Astrocyte (in vitro differentiated cells and primary cell): ENCODE measurements around the gene ENTPD7. TPM values are rescaled to one million over a fixed set of nuclear protein-coding genes. Genes with fewer than 3 reads are reported as not detected.
"Not testable (repeated sequence)": the region's sequence is repeated elsewhere in the genome, so short reads cannot be mapped to it uniquely, and the experiment has no call there.

Source experiments
- DNase-seq: peaks from one replicate; pipeline ENCODE4 v3.0.0-alpha.2; 2010; ENCODE audit warnings: low read depth
- FAIRE-seq: peaks from 2 replicates; lab custom pipeline; 2011; peaks lifted over from hg19 to GRCh38; lab: Jason Lieb, UNC
- H2AFZ ChIP-seq: 2 replicates; pipeline ENCODE4 v1.6.0; 2012; ENCODE audit warnings: low read depth, low read length, inconsistent platforms
- H3K27ac ChIP-seq: 2 replicates; pipeline ENCODE4 v1.5.1; 2011; ENCODE audit warnings: low read depth, low read length, inconsistent platforms
- H3K27me3 ChIP-seq: 2 replicates; pipeline ENCODE4 v1.6.0; 2011; ENCODE audit warnings: low read length, inconsistent platforms; ENCODE audit not compliant: insufficient read depth
- H3K36me3 ChIP-seq: 2 replicates; pipeline ENCODE4 v1.5.1; 2011; ENCODE audit warnings: low read length, inconsistent platforms; ENCODE audit not compliant: insufficient read depth
- H3K4me1 ChIP-seq: 2 replicates; pipeline ENCODE4 v1.5.1; 2011; ENCODE audit warnings: low read length, inconsistent platforms; ENCODE audit not compliant: insufficient read depth
- H3K4me2 ChIP-seq: 2 replicates; pipeline ENCODE4 v1.6.0; 2012; ENCODE audit warnings: low read length, inconsistent platforms
- H3K4me3 ChIP-seq: 2 replicates; pipeline ENCODE4 v1.5.1; 2011; ENCODE audit warnings: low read depth, mild to moderate bottlenecking, low read length, inconsistent platforms; ENCODE audit not compliant: insufficient read depth
- H3K79me2 ChIP-seq: 2 replicates; pipeline ENCODE4 v1.6.0; 2012; ENCODE audit warnings: mild to moderate bottlenecking, low read length, inconsistent platforms; ENCODE audit not compliant: insufficient read depth
- H3K9ac ChIP-seq: 2 replicates; pipeline ENCODE4 v1.6.0; 2012; ENCODE audit warnings: mild to moderate bottlenecking, low read length, inconsistent platforms
- H3K9me3 ChIP-seq: 2 replicates; pipeline ENCODE4 v1.5.1; 2012; ENCODE audit warnings: low read depth, mild to moderate bottlenecking, low read length, inconsistent platforms; ENCODE audit not compliant: insufficient read depth
- H4K20me1 ChIP-seq: 2 replicates; pipeline ENCODE4 v1.6.0; 2012; ENCODE audit warnings: low read length, inconsistent platforms; ENCODE audit not compliant: insufficient read depth
- H3K27ac Mint-ChIP-seq: one replicate; pipeline ENCODE4 v1.8.0; 2021; ENCODE audit warnings: mild to moderate bottlenecking, mixed read lengths; ENCODE audit not compliant: unreplicated experiment
- H3K27me3 Mint-ChIP-seq: one replicate; pipeline ENCODE4 v1.8.0; 2021; ENCODE audit warnings: low read depth, mixed read lengths; ENCODE audit not compliant: unreplicated experiment
- H3K36me3 Mint-ChIP-seq: one replicate; pipeline ENCODE4 v1.8.0; 2021; ENCODE audit warnings: low read depth, mixed read lengths; ENCODE audit not compliant: unreplicated experiment
- H3K4me1 Mint-ChIP-seq: one replicate; pipeline ENCODE4 v1.8.0; 2021; ENCODE audit warnings: low read depth, mixed read lengths; ENCODE audit not compliant: unreplicated experiment
- H3K4me3 Mint-ChIP-seq: one replicate; pipeline ENCODE4 v1.8.0; 2021; ENCODE audit warnings: mild to moderate bottlenecking, moderate library complexity, mixed read lengths; ENCODE audit not compliant: unreplicated experiment
- H3K9me3 Mint-ChIP-seq: one replicate; pipeline ENCODE4 v1.8.0; 2021; ENCODE audit warnings: mild to moderate bottlenecking, mixed read lengths; ENCODE audit not compliant: unreplicated experiment
- EZH2 ChIP-seq: IDR thresholded peaks from 2 replicates; pipeline ENCODE4 v1.6.1; 2012; ENCODE audit warnings: mild to moderate bottlenecking, low read length, inconsistent platforms; ENCODE audit not compliant: insufficient read depth
- total RNA-seq: library from RNA; stranded (reverse); gene quantifications from 2 replicates; pipeline ENCODE4 v1.2.1, GENCODE V29; 2021
- TF ChIP-seq, protein P1 (sequence below): IDR thresholded peaks from 2 replicates; pipeline ENCODE4 v1.5.1; 2011; ENCODE audit warnings: low read depth, mild to moderate bottlenecking, inconsistent platforms, low read length, moderate library complexity; ENCODE audit not compliant: insufficient read depth

The ENTPD7 gene
- total RNA-seq, 1 donor from 2014 or later: 21.6 TPM

GRCh38 chr10:99742701-99743100 lies 83.4 kb downstream of the ENTPD7 start:
- H3K4me1 ChIP-seq: no peaks in the 10 kb centered on the region
- no peaks in the 10 kb centered on the region for H3K79me2 ChIP-seq
- Mint-ChIP-seq H3K36me3 (peaks cover 22% of the 10 kb centered on the region), H3K4me3 (no peak overlapping the region), H3K4me1 (peaks cover 4% of the 10 kb centered on the region), H3K27me3 (no peaks in the 10 kb centered on the region), H3K9me3 (peaks cover 8% of the 10 kb centered on the region), H3K27ac (no peak overlapping the region)
- FAIRE-seq (no peak), DNase-seq (no peak)
- H3K4me2 ChIP-seq: no peak overlapping the region
- no peaks in the 10 kb centered on the region for H4K20me1 ChIP-seq
- H3K36me3 ChIP-seq: peaks cover 44% of the 10 kb centered on the region
- no peak overlapping the region for H3K9ac ChIP-seq
- TF ChIP-seq, protein P1, sequence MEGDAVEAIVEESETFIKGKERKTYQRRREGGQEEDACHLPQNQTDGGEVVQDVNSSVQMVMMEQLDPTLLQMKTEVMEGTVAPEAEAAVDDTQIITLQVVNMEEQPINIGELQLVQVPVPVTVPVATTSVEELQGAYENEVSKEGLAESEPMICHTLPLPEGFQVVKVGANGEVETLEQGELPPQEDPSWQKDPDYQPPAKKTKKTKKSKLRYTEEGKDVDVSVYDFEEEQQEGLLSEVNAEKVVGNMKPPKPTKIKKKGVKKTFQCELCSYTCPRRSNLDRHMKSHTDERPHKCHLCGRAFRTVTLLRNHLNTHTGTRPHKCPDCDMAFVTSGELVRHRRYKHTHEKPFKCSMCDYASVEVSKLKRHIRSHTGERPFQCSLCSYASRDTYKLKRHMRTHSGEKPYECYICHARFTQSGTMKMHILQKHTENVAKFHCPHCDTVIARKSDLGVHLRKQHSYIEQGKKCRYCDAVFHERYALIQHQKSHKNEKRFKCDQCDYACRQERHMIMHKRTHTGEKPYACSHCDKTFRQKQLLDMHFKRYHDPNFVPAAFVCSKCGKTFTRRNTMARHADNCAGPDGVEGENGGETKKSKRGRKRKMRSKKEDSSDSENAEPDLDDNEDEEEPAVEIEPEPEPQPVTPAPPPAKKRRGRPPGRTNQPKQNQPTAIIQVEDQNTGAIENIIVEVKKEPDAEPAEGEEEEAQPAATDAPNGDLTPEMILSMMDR: no peak
- TF ChIP-seq EZH2: no peak
- H3K27ac ChIP-seq: no peak overlapping the region
- H3K4me3 ChIP-seq: no peak overlapping the region
- H3K27me3 ChIP-seq: no peaks in the 10 kb centered on the region
- no peaks in the 10 kb centered on the region for H3K9me3 ChIP-seq
- H2AFZ ChIP-seq: no peak overlapping the region

DNA sequence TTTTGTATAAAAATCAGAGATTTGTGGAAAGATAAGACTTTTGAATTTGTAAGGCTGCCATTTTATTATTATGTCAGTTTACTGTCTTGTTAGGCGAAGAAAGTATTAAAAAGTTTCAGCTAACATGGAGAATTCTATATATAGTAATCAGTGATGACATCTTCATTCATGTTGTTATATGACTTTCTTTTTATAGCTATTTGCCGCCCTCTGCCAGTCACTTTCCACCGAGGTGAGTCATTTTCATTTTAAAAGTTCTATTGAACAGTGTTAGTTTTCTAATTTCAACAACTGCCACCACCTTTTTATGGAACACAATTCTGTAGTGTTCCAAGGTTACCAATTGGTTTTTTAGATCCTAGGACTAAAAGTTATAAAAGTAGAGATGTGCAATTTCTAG lies 84.5 kb downstream of the ENTPD7 start:
- H3K27me3 ChIP-seq: no peaks in the 10 kb centered on the region
- H3K79me2 ChIP-seq: no peaks in the 10 kb centered on the region
- H4K20me1 ChIP-seq: no peaks in the 10 kb centered on the region
- H3K4me1 ChIP-seq: no peaks in the 10 kb centered on the region
- DNase-seq (no peak), FAIRE-seq (no peak)
- no peak overlapping the region for H3K4me2 ChIP-seq
- no peaks in the 10 kb centered on the region for H3K9me3 ChIP-seq
- peaks cover 47% of the 10 kb centered on the region for H3K36me3 ChIP-seq
- Mint-ChIP-seq H3K27me3 (no peaks in the 10 kb centered on the region), H3K4me1 (peaks cover 8% of the 10 kb centered on the region), H3K27ac (no peak overlapping the region), H3K4me3 (no peak overlapping the region), H3K36me3 (peaks cover 22% of the 10 kb centered on the region), H3K9me3 (peaks cover 8% of the 10 kb centered on the region)
- no peak overlapping the region for H3K27ac ChIP-seq
- no peak overlapping the region for H3K4me3 ChIP-seq
- H2AFZ ChIP-seq: no peak overlapping the region
- H3K9ac ChIP-seq: no peak overlapping the region
- no peak for TF ChIP-seq EZH2
- TF ChIP-seq, protein P1: no peak

DNA sequence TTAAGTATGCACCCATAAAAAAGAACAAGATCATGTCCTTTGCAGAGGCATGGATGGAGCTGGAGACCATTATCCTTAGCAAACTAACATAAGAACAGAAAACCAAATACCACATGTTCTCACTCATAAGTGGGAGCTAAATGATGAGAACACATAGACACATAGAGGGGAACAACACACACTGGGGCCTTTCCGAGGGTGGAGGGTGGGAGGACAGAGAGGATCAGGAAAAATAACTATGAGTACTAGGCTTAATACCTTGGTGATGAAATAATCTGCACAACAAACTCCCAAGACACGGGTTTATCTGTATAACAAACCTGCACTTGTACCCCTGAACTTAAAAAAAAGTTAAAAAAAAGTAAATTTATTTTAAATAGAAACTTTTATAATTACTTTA lies 86.9 kb downstream of the ENTPD7 start:
- H3K36me3 Mint-ChIP-seq: peaks cover 11% of the 10 kb centered on the region
- not testable (repeated sequence) for H3K27me3 Mint-ChIP-seq, H3K79me2 ChIP-seq, H3K9me3 ChIP-seq, H3K27me3 ChIP-seq, H3K9me3 Mint-ChIP-seq, H3K27ac ChIP-seq, FAIRE-seq, H3K27ac Mint-ChIP-seq, H3K4me1 Mint-ChIP-seq, H3K4me2 ChIP-seq, DNase-seq, H3K4me3 Mint-ChIP-seq, H2AFZ ChIP-seq, H3K4me1 ChIP-seq, H3K4me3 ChIP-seq, H4K20me1 ChIP-seq, H3K9ac ChIP-seq
- H3K36me3 ChIP-seq: peaks cover 40% of the 10 kb centered on the region
